ENCODE results near the gene MT4.
A peak's percentile ranks its signal among the peaks of the same experiment; 100 is the strongest.

The MT4 gene

GRCh38 chr16:56610017-56610608, 45.2 kb downstream of the MT4 start:
- peaks cover 5% of the 10 kb centered on the region for H3K27me3 ChIP-seq
- no peak for TF ChIP-seq Cebpa-rat (IDR thresholded peaks at IDR 0.05)
- no peaks in the 10 kb centered on the region for H3K9me3 ChIP-seq
- H3K4me1 ChIP-seq: peaks cover 47% of the 10 kb centered on the region
- no peaks in the 10 kb centered on the region for H4K20me1 ChIP-seq
- H3K4me2 ChIP-seq: peak overlapping the region; percentile 100
- peak overlapping the region; percentile 70 for H3K4me3 ChIP-seq
- H3K27ac ChIP-seq: no peak overlapping the region
- H3K9ac ChIP-seq: no peak overlapping the region
- no peaks in the 10 kb centered on the region for H3K36me3 ChIP-seq

GRCh38 chr16:56610609-56611111, 45.8 kb downstream of the MT4 start:
- Histone ChIP-seq H3K9me3 (no peaks in the 10 kb centered on the region), H3K4me3 (no peak overlapping the region), H3K4me1 (peaks cover 47% of the 10 kb centered on the region), H4K20me1 (no peaks in the 10 kb centered on the region), H3K27me3 (peaks cover 9% of the 10 kb centered on the region), H3K27ac (no peak overlapping the region), H3K9ac (no peak overlapping the region), H3K4me2 (peak overlapping the region; percentile 100), H3K36me3 (no peaks in the 10 kb centered on the region)
- TF ChIP-seq Cebpa-rat (IDR thresholded peaks at IDR 0.05): no peak

GRCh38 chr16:56611281-56611833, 46.5 kb downstream of the MT4 start:
- Histone ChIP-seq H3K4me3 (no peak overlapping the region), H3K9me3 (no peaks in the 10 kb centered on the region), H3K36me3 (no peaks in the 10 kb centered on the region), H3K27me3 (peaks cover 16% of the 10 kb centered on the region), H3K9ac (no peak overlapping the region), H4K20me1 (no peaks in the 10 kb centered on the region), H3K27ac (no peak overlapping the region), H3K4me2 (peak overlapping the region; percentile 100), H3K4me1 (peaks cover 47% of the 10 kb centered on the region)
- no peak for TF ChIP-seq Cebpa-rat (IDR thresholded peaks at IDR 0.05)

GRCh38 chr16:56613706-56614105, 48.8 kb downstream of the MT4 start:
- TF ChIP-seq Cebpa-rat (IDR thresholded peaks at IDR 0.05): no peak
- H3K9ac ChIP-seq: no peak overlapping the region
- H3K27ac ChIP-seq: no peak overlapping the region
- H4K20me1 ChIP-seq: peaks cover 7% of the 10 kb centered on the region; the same call in 1 of the 2 replicates
- no peak overlapping the region for H3K4me2 ChIP-seq
- peaks cover 39% of the 10 kb centered on the region for H3K27me3 ChIP-seq
- no peaks in the 10 kb centered on the region for H3K36me3 ChIP-seq
- H3K4me3 ChIP-seq: no peak overlapping the region
- peaks cover 30% of the 10 kb centered on the region for H3K4me1 ChIP-seq
- no peaks in the 10 kb centered on the region for H3K9me3 ChIP-seq

- peaks cover 22% of the 10 kb centered on the region for H3K4me1 ChIP-seq
- peaks cover 7% of the 10 kb centered on the region; the same call in 1 of the 2 replicates for H4K20me1 ChIP-seq
- H3K27ac ChIP-seq: no peak overlapping the region
- no peak overlapping the region for H3K4me2 ChIP-seq
- no peak for TF ChIP-seq Cebpa-rat (IDR thresholded peaks at IDR 0.05)
- no peaks in the 10 kb centered on the region for H3K36me3 ChIP-seq
- no peak overlapping the region for H3K4me3 ChIP-seq
- no peaks in the 10 kb centered on the region for H3K9me3 ChIP-seq
- peaks cover 48% of the 10 kb centered on the region for H3K27me3 ChIP-seq
- H3K9ac ChIP-seq: no peak overlapping the region
Observed at GRCh38 chr16:56614549-56614991, 49.7 kb downstream of the MT4 start.

GRCh38 chr16:56615353-56615752, 50.5 kb downstream of the MT4 start:
- Histone ChIP-seq H3K27me3 (peaks cover 55% of the 10 kb centered on the region), H4K20me1 (peaks cover 7% of the 10 kb centered on the region; the same call in 1 of the 2 replicates), H3K36me3 (no peaks in the 10 kb centered on the region), H3K9me3 (no peaks in the 10 kb centered on the region), H3K9ac (no peak overlapping the region), H3K27ac (no peak overlapping the region), H3K4me3 (no peak overlapping the region), H3K4me2 (no peak overlapping the region), H3K4me1 (peaks cover 14% of the 10 kb centered on the region)
- no peak for TF ChIP-seq Cebpa-rat (IDR thresholded peaks at IDR 0.05)

GRCh38 chr16:56616608-56617211, 51.8 kb downstream of the MT4 start:
- peaks cover under 1% of the 10 kb centered on the region; the same call in 1 of the 2 replicates for H3K4me1 ChIP-seq
- no peaks in the 10 kb centered on the region for H3K36me3 ChIP-seq
- no peak overlapping the region for H3K27ac ChIP-seq
- H3K9ac ChIP-seq: no peak overlapping the region
- H3K27me3 ChIP-seq: peaks cover 63% of the 10 kb centered on the region
- TF ChIP-seq Cebpa-rat (IDR thresholded peaks at IDR 0.05): no peak
- peaks cover 7% of the 10 kb centered on the region; the same call in 1 of the 2 replicates for H4K20me1 ChIP-seq
- no peaks in the 10 kb centered on the region for H3K9me3 ChIP-seq
- no peak overlapping the region for H3K4me2 ChIP-seq
- H3K4me3 ChIP-seq: no peak overlapping the region

- no peak overlapping the region for H3K4me2 ChIP-seq
- no peak overlapping the region for H3K9ac ChIP-seq
- H3K27me3 ChIP-seq: peaks cover 63% of the 10 kb centered on the region
- no peaks in the 10 kb centered on the region for H3K36me3 ChIP-seq
- no peak overlapping the region for H3K27ac ChIP-seq
- H3K9me3 ChIP-seq: no peaks in the 10 kb centered on the region
- H3K4me1 ChIP-seq: no peaks in the 10 kb centered on the region
- no peak for TF ChIP-seq Cebpa-rat (IDR thresholded peaks at IDR 0.05)
- H3K4me3 ChIP-seq: no peak overlapping the region
- H4K20me1 ChIP-seq: peaks cover 7% of the 10 kb centered on the region; the same call in 1 of the 2 replicates
Observed at GRCh38 chr16:56617212-56618085, 52.6 kb downstream of the MT4 start.

GRCh38 chr16:56618138-56618537, 53.3 kb downstream of the MT4 start:
- Histone ChIP-seq H3K9me3 (no peaks in the 10 kb centered on the region), H3K4me2 (no peak overlapping the region), H4K20me1 (peaks cover 7% of the 10 kb centered on the region; the same call in 1 of the 2 replicates), H3K4me3 (no peak overlapping the region), H3K27ac (no peak overlapping the region), H3K9ac (no peak overlapping the region), H3K27me3 (peaks cover 65% of the 10 kb centered on the region), H3K4me1 (no peaks in the 10 kb centered on the region), H3K36me3 (no peaks in the 10 kb centered on the region)
- TF ChIP-seq Cebpa-rat (IDR thresholded peaks at IDR 0.05): no peak
